ENCODE measurements around the gene CYB5R4. TPM values are rescaled to one million over a fixed set of nuclear protein-coding genes. Genes with fewer than 3 reads are reported as not detected.

Gene CYB5R4
- total RNA-seq, 1 experiment from 2014 or later, result 24.0 TPM

- no peak overlapping the region for H3K4me2 ChIP-seq (ENCODE audit: low read length)
- POLR2A ChIA-PET, result no interaction called here
- BruUV-seq (replicated peaks), result no TSS peak
- no peak for DNase-seq (ENCODE audit: low read depth, low spot score)
- CTCF ChIA-PET, result no interaction called here
- intact Hi-C loops (cut with micrococcal nuclease), result no loop called here
- H3K9me3 ChIP-seq (ENCODE audit: control insufficient read depth in 1 of 2, insufficient read depth in 1 of 2, low read depth in 1 of 2, low read length in 2 of 2), result no peaks in the 10 kb centered on the region
- H2AFZ ChIP-seq (ENCODE audit: low read depth, low read length, poor library complexity, severe bottlenecking), result no peak overlapping the region
- RAD21 ChIA-PET (ENCODE audit: low non-redundant PET in 1 of 2, low total read pairs in 2 of 2, uncharacterized antibody in 2 of 2, unreplicated experiment in 2 of 2), result no interaction called here
- H3K9ac ChIP-seq (ENCODE audit: low read length), result no peak overlapping the region
- H3K4me3 ChIP-seq (replicated peaks in 1 of 2; ENCODE audit: low read depth in 1 of 2, low read length in 2 of 2), result no peak overlapping the region
- H3K79me2 ChIP-seq (ENCODE audit: insufficient read depth, low read length), result no peaks in the 10 kb centered on the region
- H3K27ac ChIP-seq (ENCODE audit: low read depth, low read length), result no peak overlapping the region
- no peaks in the 10 kb centered on the region for H3K4me1 ChIP-seq (ENCODE audit: control insufficient read depth in 1 of 2, insufficient read depth in 2 of 2, low read length in 2 of 2)
- H3K9me2 ChIP-seq (ENCODE audit: insufficient read depth), result no peaks in the 10 kb centered on the region
- no peak for ATAC-seq
- no peaks in the 10 kb centered on the region for H3K36me3 ChIP-seq (ENCODE audit: control insufficient read depth in 1 of 2, insufficient read depth in 2 of 2, low read length in 2 of 2)
- TF ChIP-seq EZH2phosphoT487 (IDR thresholded peaks at IDR 0.05; ENCODE audit: borderline replicate concordance) (no peak), ATF3 (IDR thresholded peaks at IDR 0.05) (no peak), EGR1 (IDR thresholded peaks at IDR 0.05; ENCODE audit: low read depth) (no peak), REST (IDR thresholded peaks at IDR 0.05; ENCODE audit: low read depth) (no peak), SIN3A (IDR thresholded peaks at IDR 0.05; ENCODE audit: low read depth) (no peak), JUND (IDR thresholded peaks at IDR 0.05) (no peak), TCF7L2 (IDR thresholded peaks at IDR 0.05; ENCODE audit: borderline replicate concordance, extremely low read depth, insufficient read depth, insufficient read length) (no peak), CEBPB (IDR thresholded peaks at IDR 0.05; ENCODE audit: low read depth) (no peak), POLR2A (IDR thresholded peaks at IDR 0.05; ENCODE audit: borderline replicate concordance, extremely low read depth, insufficient read depth, insufficient read length) (no peak), YY1 (IDR thresholded peaks at IDR 0.05; ENCODE audit: extremely low read depth, insufficient replicate concordance, low read depth, low read length) (no peak), ZFX (IDR thresholded peaks at IDR 0.05) (no peak), ELF1 (IDR thresholded peaks at IDR 0.05; ENCODE audit: borderline replicate concordance, low read depth) (no peak), ZNF274 (IDR thresholded peaks at IDR 0.05; ENCODE audit: low read depth, low read length) (no peak), MAX (IDR thresholded peaks at IDR 0.05) (no peak), CTCF (IDR thresholded peaks at IDR 0.05 in 2 of 3, conservative IDR thresholded peaks at IDR 0.05 in 1 of 3; ENCODE audit: borderline replicate concordance in 1 of 3, insufficient read depth in 1 of 3, low read depth in 2 of 3, low read length in 2 of 3) (no peak), FOSL1 (IDR thresholded peaks at IDR 0.05; ENCODE audit: low read depth) (no peak), ZBTB33 (IDR thresholded peaks at IDR 0.05; ENCODE audit: extremely low read depth, insufficient replicate concordance, low read length) (no peak), RAD21 (IDR thresholded peaks at IDR 0.05; ENCODE audit: low read depth) (no peak), CBX3 (IDR thresholded peaks at IDR 0.05; ENCODE audit: low read depth) (no peak)
- no peaks in the 10 kb centered on the region for H3K27me3 ChIP-seq (ENCODE audit: insufficient read depth, low read length)
- no peaks in the 10 kb centered on the region for H4K20me1 ChIP-seq (ENCODE audit: insufficient read depth)
Observed at GRCh38 chr6:83927470-83927869, 68.0 kb downstream of the CYB5R4 start.

All from HCT116 (cell line).